ENCODE data around the gene DOCK9.

DNA sequence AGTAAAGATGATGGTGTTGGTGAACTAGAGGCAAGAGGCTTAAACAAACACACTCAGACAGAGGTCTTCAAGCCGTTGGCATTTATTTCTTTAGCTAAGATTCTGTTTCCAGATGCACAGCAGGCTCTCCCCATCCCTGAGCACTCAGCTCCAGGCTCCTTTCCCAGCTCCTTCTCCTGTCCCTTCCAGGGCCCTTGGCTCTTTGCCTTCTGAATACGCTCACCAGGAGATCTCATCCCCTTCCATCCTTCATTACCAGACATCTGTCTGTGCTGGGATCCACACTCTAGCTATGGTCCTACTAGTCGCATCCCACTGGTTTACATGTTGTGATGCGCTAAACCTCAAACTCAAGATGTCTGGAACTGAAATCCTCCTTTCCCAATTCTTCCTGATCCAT lies 25.3 kb upstream of the DOCK9 start:
- TF ChIP-seq CTCF (IDR thresholded peaks at IDR 0.05): no peak
- TF ChIP-seq POLR2A (IDR thresholded peaks at IDR 0.05): no peak

Measured in right lobe of liver (tissue), 4 donors.